Esophagus muscularis mucosa (tissue), 2 donors: ENCODE data around the gene CEP19.

Source experiments
- POLR2A ChIP-seq: fragments of 450-650 bp; IDR thresholded peaks from one replicate; pipeline ENCODE4 v1.6.1; 2017; ENCODE audit warnings: antibody characterized with exemption, moderate library complexity, mild to moderate bottlenecking, low read depth
- POLR2AphosphoS5 ChIP-seq, 2 donors: sonication (generic); formaldehyde crosslinking; IDR thresholded peaks; one replicate each; pipeline ENCODE4 v1.6.1; 2017; ENCODE audit warnings: antibody characterized with exemption in 2 of 2

DNA sequence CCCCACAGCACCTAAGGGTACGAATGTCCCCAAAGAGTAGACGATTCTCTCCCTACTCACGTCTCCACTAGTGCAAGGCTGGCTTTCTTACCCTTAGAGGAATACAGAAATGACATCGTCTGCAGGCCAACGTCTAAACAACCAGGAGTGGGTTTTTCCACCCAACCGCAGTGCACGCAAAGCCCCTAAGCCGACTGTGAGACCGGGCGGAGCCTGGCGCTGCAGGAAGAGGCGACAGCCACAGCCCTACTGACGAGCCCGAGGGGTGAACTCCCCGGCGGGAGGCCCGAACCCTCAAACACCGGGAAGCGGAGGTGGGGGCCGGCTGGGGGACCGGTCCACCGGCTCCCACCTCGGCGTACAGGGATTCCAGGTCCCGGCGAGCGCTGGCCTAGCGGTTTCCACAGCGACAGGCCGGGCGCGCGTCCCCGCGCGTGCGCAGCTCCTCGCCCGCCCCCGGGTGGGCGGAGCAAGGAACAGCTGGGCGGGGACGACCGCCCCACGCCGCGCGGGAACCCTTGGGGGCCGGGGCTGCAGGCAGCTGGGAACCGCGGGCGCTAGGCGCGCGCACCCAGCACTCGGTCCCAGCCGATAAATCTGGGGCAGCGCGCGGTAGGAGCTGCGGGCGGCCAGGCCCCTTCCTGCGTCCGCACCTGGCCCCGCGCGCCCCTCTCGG, at the start of gene CEP19, which contains the start of gene PIGX:
- peak; percentile 51 to 79 for TF ChIP-seq POLR2AphosphoS5 (IDR thresholded peaks at IDR 0.05)
- peak; percentile 44 for TF ChIP-seq POLR2A
